DMS153 (cell line): ENCODE data around the gene ZDHHC6.
A peak's percentile ranks its signal among the peaks of the same experiment; 100 is the strongest.
"Not testable (repeated sequence)": the region's sequence is repeated elsewhere in the genome, so short reads cannot be mapped to it uniquely, and the experiment has no call there.

Experiments used
- DNase-seq: peaks from one replicate; lab custom pipeline; 2025; lab: John Stamatoyannopoulos, UW

The ZDHHC6 gene

GRCh38 chr10:112446055-112446854, 459 bp downstream of the ZDHHC6 start:
- no peak for DNase-seq

GRCh38 chr10:112442063-112442462, 4.7 kb downstream of the ZDHHC6 start:
- no peak for DNase-seq

GRCh38 chr10:112441520-112441919, 5.2 kb downstream of the ZDHHC6 start:
- no peak for DNase-seq

GRCh38 chr10:112438356-112438755, 8.4 kb downstream of the ZDHHC6 start:
- no peak for DNase-seq

- DNase-seq = peak; percentile 29
Measured at GRCh38 chr10:112434988-112435619, 11.6 kb downstream of the ZDHHC6 start.

- DNase-seq = no peak
Measured at GRCh38 chr10:112433136-112433535, 13.6 kb downstream of the ZDHHC6 start.

GRCh38 chr10:112429654-112430230, 17.0 kb downstream of the ZDHHC6 start:
- no peak for DNase-seq

GRCh38 chr10:112429147-112429546, 17.6 kb downstream of the ZDHHC6 start:
- no peak for DNase-seq

GRCh38 chr10:112426111-112426510, 20.6 kb downstream of the ZDHHC6 start:
- no peak for DNase-seq

GRCh38 chr10:112424651-112425050, 22.1 kb downstream of the ZDHHC6 start:
- DNase-seq = no peak

- no peak for DNase-seq
Measured at GRCh38 chr10:112421731-112422130, 25.0 kb downstream of the ZDHHC6 start.

- DNase-seq = no peak
Measured at GRCh38 chr10:112412696-112413095, 34.0 kb downstream of the ZDHHC6 start.

GRCh38 chr10:112409755-112410154, 37.0 kb downstream of the ZDHHC6 start:
- no peak for DNase-seq

- no peak for DNase-seq
Measured at GRCh38 chr10:112409299-112409698, 37.4 kb downstream of the ZDHHC6 start.

- no peak for DNase-seq
Measured at GRCh38 chr10:112407696-112408095, 39.0 kb downstream of the ZDHHC6 start.

- not testable (repeated sequence) for DNase-seq
Measured at GRCh38 chr10:112406806-112407205, 39.9 kb downstream of the ZDHHC6 start.

- DNase-seq = no peak
Measured at GRCh38 chr10:112404617-112405016, 42.1 kb downstream of the ZDHHC6 start.

GRCh38 chr10:112402917-112403316, 43.8 kb downstream of the ZDHHC6 start:
- DNase-seq = no peak

GRCh38 chr10:112397592-112397991, 49.1 kb downstream of the ZDHHC6 start:
- no peak for DNase-seq

- DNase-seq = no peak
Measured at GRCh38 chr10:112395809-112396530, 50.7 kb downstream of the ZDHHC6 start.

GRCh38 chr10:112394475-112394875, 52.2 kb downstream of the ZDHHC6 start:
- DNase-seq = no peak

- no peak for DNase-seq
Measured at GRCh38 chr10:112393827-112394226, 52.9 kb downstream of the ZDHHC6 start.

- no peak for DNase-seq
Measured at GRCh38 chr10:112393341-112393740, 53.4 kb downstream of the ZDHHC6 start.
